ENCODE data around the gene TMEM270.

DNA sequence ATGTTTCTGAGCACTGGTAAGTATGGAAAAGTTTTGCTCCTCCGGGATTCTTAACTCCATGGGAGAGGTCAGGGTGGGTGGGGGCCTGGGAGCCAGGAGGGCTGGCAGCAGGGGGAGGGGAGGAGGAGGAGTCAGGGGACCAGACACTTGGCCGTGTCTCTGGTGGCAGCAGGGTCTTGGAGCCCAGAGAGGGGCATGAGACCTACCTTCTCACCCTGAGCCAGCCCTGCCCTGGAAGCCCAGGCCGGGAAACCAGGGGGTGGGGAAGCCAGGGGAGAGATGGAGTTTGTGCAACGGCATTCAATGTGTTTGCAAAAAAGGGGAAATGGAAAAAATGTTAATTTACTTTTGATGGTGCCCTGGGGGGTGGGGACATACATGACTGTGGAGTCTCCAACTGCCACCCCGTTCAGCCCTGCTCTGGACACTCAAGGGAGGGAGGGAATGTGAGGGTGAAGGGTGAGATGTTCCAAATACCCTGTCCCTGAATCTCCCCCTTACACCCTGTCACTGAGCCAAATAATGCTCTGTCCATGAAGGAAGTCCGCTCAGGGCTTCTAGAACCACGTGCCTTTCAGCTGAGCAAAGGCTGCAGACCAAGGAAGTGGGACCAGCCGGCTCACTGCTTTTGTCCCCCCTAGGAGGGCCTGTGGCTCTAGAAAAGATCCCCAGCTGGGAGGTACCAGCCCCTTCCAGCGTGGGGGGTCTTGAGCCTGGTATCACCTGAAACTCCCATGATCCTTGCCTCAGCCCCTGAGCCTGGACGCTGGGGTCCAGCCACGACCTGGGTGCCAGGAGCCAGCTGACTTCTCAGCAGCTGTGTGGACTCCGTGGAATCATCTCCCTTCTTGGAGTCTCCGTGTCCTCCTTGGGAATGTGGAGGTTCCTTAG is 48.3 kb downstream of the TMEM270 start:
- no peak for TF ChIP-seq FOXM1 (IDR thresholded peaks at IDR 0.05; ENCODE audit: borderline replicate concordance)
- TF ChIP-seq SP1 (IDR thresholded peaks at IDR 0.05), result no peak
- no peak for TF ChIP-seq FOXK2 (IDR thresholded peaks at IDR 0.05)
- no peak for TF ChIP-seq HDGF (IDR thresholded peaks at IDR 0.05; ENCODE audit: borderline replicate concordance)
- no peak for TF ChIP-seq BHLHE40 (IDR thresholded peaks at IDR 0.05; ENCODE audit: borderline replicate concordance)
- no peak for TF ChIP-seq FOXA1 (IDR thresholded peaks at IDR 0.05)
- TF ChIP-seq LEF1 (IDR thresholded peaks at IDR 0.05; ENCODE audit: borderline replicate concordance), result no peak
- no peak for TF ChIP-seq SUZ12 (IDR thresholded peaks at IDR 0.05)
- no peak for TF ChIP-seq L3MBTL2 (conservative IDR thresholded peaks at IDR 0.05)
- TF ChIP-seq NFRKB (IDR thresholded peaks at IDR 0.05), result no peak
- TF ChIP-seq ARNT (IDR thresholded peaks at IDR 0.05), result no peak

All from HEK293T (cell line).